Mesothelial cell of epicardium (in vitro differentiated cells): ENCODE data around the gene PORCN. TPM values are rescaled to one million over a fixed set of nuclear protein-coding genes. Genes with fewer than 3 reads are reported as not detected.

Source experiments
- DNase-seq, 2 experiments: peaks; one replicate each; pipeline ENCODE4 v3.0.0; 2021; ENCODE audit warnings: low spot score in 2 of 2; ENCODE audit not compliant: unreplicated experiment in 2 of 2
- H3K27ac Mint-ChIP-seq: 2 replicates; pipeline ENCODE4 v1.8.0; 2021; ENCODE audit warnings: mixed read lengths
- H3K27me3 Mint-ChIP-seq: 2 replicates; pipeline ENCODE4 v1.8.0; 2021; ENCODE audit warnings: low read depth, mixed read lengths
- H3K36me3 Mint-ChIP-seq: 2 replicates; pipeline ENCODE4 v1.8.0; 2021; ENCODE audit warnings: mixed read lengths
- H3K4me1 Mint-ChIP-seq: 2 replicates; pipeline ENCODE4 v1.8.0; 2021; ENCODE audit warnings: mixed read lengths
- H3K4me3 Mint-ChIP-seq: 2 replicates; pipeline ENCODE4 v1.8.0; 2021; ENCODE audit warnings: mild to moderate bottlenecking, moderate library complexity, mixed read lengths
- H3K9me3 Mint-ChIP-seq: 2 replicates; pipeline ENCODE4 v1.8.0; 2021; ENCODE audit warnings: mixed read lengths
- CTCF ChIP-seq: fragments of 200-600 bp; sonication (generic); IDR thresholded peaks from one replicate; pipeline ENCODE4 v1.5.0; 2021; ENCODE audit warnings: antibody characterized with exemption; ENCODE audit not compliant: unreplicated experiment
- total RNA-seq: library from RNA; stranded (reverse); gene quantifications from 3 replicates; pipeline ENCODE4 v1.2.1, GENCODE V29; 2021

The PORCN gene
- total RNA-seq, 1 donor from 2014 or later: 10.1 TPM

DNA sequence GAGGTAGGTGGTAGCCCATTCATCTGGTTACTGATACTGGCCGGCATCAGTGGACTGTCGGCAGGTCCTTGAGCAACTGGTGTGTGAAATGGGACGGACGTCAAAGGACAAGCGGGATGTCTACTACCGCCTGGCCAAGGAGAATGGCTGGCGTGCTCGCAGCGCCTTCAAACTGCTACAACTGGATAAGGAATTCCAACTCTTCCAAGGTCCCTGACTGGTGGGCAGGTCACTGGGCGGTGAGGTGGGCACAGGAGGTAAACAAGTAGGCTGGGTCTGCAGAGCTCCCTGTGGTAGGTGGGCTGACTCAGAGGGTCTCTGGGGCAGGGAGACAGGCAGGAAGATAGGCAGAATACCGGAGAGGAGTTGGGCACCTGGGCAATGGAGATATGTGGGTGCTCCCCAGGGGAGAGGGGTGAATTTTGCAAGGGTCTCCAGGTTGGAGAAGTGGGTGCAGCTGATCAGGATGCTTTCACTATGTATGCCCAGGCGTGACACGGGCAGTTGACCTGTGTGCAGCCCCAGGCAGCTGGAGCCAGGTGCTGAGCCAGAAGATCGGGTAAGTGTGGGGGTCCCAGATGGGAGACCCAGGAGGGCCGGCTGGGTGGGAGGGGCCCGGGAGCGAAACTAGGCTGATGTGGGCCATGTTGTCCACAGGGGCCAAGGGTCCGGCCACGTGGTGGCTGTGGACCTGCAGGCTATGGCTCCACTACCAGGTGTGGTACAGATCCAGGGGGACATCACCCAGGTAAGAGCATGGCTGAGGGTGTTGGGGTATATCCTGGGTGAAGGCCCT, 30.6 kb upstream of the PORCN start:
- H3K4me3 Mint-ChIP-seq: no peak overlapping the region
- peaks cover 15% of the 10 kb centered on the region for H3K4me1 Mint-ChIP-seq
- peaks cover 15% of the 10 kb centered on the region for H3K36me3 Mint-ChIP-seq
- H3K27me3 Mint-ChIP-seq: no peaks in the 10 kb centered on the region
- no peak overlapping the region for H3K27ac Mint-ChIP-seq
- H3K9me3 Mint-ChIP-seq: peaks cover 17% of the 10 kb centered on the region
- DNase-seq: no peak
- no peak for TF ChIP-seq CTCF

GRCh38 chrX:48478806-48479205, 30.0 kb upstream of the PORCN start:
- Mint-ChIP-seq H3K27ac (no peak overlapping the region), H3K36me3 (peaks cover 15% of the 10 kb centered on the region), H3K4me3 (no peak overlapping the region), H3K4me1 (peaks cover 15% of the 10 kb centered on the region), H3K27me3 (no peaks in the 10 kb centered on the region), H3K9me3 (peaks cover 17% of the 10 kb centered on the region)
- TF ChIP-seq CTCF: no peak
- DNase-seq: no peak

GRCh38 chrX:48480142-48480541, 28.6 kb upstream of the PORCN start:
- no peak for TF ChIP-seq CTCF
- peaks cover 13% of the 10 kb centered on the region for H3K4me1 Mint-ChIP-seq
- H3K9me3 Mint-ChIP-seq: peaks cover 17% of the 10 kb centered on the region
- no peaks in the 10 kb centered on the region for H3K27me3 Mint-ChIP-seq
- H3K36me3 Mint-ChIP-seq: peaks cover 15% of the 10 kb centered on the region
- no peak overlapping the region for H3K4me3 Mint-ChIP-seq
- no peak overlapping the region for H3K27ac Mint-ChIP-seq
- DNase-seq: no peak

DNA sequence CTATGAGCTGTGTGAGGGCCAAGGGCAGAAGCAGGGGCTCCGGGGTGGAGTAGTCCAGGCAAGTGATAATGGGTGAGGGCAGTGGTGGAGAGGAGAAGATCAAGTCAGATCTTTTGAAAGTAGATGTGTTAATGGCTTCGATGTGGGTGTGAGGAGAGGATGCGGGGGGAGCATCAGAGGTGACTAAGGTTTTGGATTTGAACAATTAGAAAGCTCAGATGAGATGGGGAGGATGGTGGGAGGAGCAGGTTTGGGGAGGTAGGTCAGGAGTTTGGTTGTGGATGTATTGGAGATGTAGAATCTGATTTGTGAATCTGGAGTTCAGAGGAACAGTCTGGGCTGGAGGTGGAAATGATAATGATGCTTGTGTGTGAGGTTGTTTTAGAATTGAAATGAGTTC, 28.2 kb upstream of the PORCN start:
- peaks cover 17% of the 10 kb centered on the region for H3K9me3 Mint-ChIP-seq

GRCh38 chrX:48482526-48482925, 26.3 kb upstream of the PORCN start:
- TF ChIP-seq CTCF: no peak
- H3K27ac Mint-ChIP-seq: no peak overlapping the region
- H3K4me3 Mint-ChIP-seq: no peak overlapping the region
- peaks cover 20% of the 10 kb centered on the region for H3K36me3 Mint-ChIP-seq
- peaks cover under 1% of the 10 kb centered on the region for H3K4me1 Mint-ChIP-seq
- DNase-seq: no peak
- no peaks in the 10 kb centered on the region for H3K27me3 Mint-ChIP-seq
- H3K9me3 Mint-ChIP-seq: peaks cover 9% of the 10 kb centered on the region

More for the DNA sequence above, 28.2 kb upstream of the PORCN start:
- DNase-seq: no peak
- Mint-ChIP-seq H3K4me3 (no peak overlapping the region), H3K36me3 (peaks cover 15% of the 10 kb centered on the region), H3K4me1 (peaks cover 13% of the 10 kb centered on the region), H3K27ac (no peak overlapping the region), H3K27me3 (no peaks in the 10 kb centered on the region)
- no peak for TF ChIP-seq CTCF
